Measurements from ENCODE around the gene YARS1.

DNA sequence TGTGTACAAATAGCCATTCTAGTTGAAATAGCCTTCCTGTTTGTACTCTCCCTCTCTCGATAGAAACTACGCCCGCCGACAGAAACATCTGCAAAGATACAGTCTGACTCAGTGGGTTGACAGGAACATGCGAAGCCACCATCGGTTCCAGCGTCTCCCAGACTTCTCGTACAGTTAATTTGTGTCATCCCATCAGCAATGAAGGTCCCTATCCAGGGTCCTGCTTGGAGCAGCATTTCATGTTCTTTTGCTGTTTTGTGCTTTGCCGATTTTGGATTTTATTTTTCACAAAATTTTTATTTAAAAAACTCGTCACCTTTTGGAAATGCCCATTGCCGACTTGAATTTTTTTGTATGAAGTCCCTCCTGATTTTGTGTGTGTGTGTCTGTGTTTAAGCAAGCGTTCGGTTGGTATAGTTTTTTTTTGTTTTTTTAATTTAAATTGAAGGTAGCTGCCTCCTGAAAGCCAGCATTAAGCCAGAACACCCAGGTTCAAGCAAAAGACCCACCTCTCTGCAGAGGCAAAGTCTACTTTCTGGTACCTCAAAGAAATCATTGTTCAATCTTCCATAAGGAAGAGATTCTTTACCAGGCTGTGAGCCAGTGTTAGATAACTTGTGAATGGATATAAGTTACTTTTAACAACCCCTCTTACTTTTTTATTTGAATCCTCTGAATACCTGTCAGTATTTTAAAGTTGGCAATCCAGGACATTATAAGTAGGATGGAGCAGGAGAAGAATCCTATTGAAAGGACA lies 38.9 kb upstream of the YARS1 start:
- TF ChIP-seq CTCF (IDR thresholded peaks at IDR 0.05; ENCODE audit: low read depth, low read length, poor library complexity, severe bottlenecking) (no peak), EZH2phosphoT487 (IDR thresholded peaks at IDR 0.05; ENCODE audit: borderline replicate concordance, low read length) (no peak)
